HCT116 (cell line): ENCODE measurements around the gene PNMA6E. TPM values are rescaled to one million over a fixed set of nuclear protein-coding genes. Genes with fewer than 3 reads are reported as not detected.

ENCODE experiments used
- ATAC-seq: fragments of 200-7000 bp; cut with Tn5 transposase; 2 replicates; pipeline ENCODE4 v1.9.1; 2020; ENCODE audit warnings: mild to moderate bottlenecking, moderate library complexity
- BruUV-seq: library from RNA; stranded (reverse); fragments of 400-500 nt; replicated peaks from 2 replicates; lab custom pipeline; 2021; lab: Mats Ljungman, UMichigan
- CTCF ChIA-PET: fragments of 300-600 bp; sonication (Branson Sonifier 250); formaldehyde crosslinking; loops from one replicate; lab custom pipeline; 2021; ENCODE audit warnings: antibody characterized with exemption; lab: Charles Lee
- POLR2A ChIA-PET: fragments of 300-600, 350-600 bp; sonication (Branson Sonifier 250); formaldehyde crosslinking; loops from one replicate; lab custom pipeline; 2021; ENCODE audit warnings: antibody characterized with exemption; lab: Charles Lee
- RAD21 ChIA-PET, 2 experiments: fragments of 300-600 bp; sonication (Branson Sonifier 250); formaldehyde crosslinking; loops; one replicate each; lab custom pipeline; 2023; ENCODE audit warnings: low total read pairs in 2 of 2; ENCODE audit not compliant: uncharacterized antibody in 2 of 2, unreplicated experiment in 2 of 2, low non-redundant PET in 1 of 2; lab: Charles Lee
- DNase-seq: peaks from one replicate; pipeline ENCODE4 v3.0.0-alpha.2; 2010; ENCODE audit warnings: low read depth, low spot score
- H2AFZ ChIP-seq: fragments of 200-600 bp; shearing (Covaris generic), sonication (generic); 2 replicates; pipeline ENCODE4 v1.6.1; 2017; ENCODE audit warnings: low read depth, mixed run types, mixed read lengths, antibody characterized with exemption, low read length; ENCODE audit not compliant: poor library complexity, severe bottlenecking
- H3K27ac ChIP-seq: 2 replicates; pipeline ENCODE4 v1.5.1; 2012; ENCODE audit warnings: low read depth, low read length
- H3K27me3 ChIP-seq: fragments of 200-600 bp; sonication (generic); 2 replicates; pipeline ENCODE4 v1.6.1; 2016; ENCODE audit warnings: mixed run types, low read length, mixed read lengths; ENCODE audit not compliant: insufficient read depth
- H3K36me3 ChIP-seq, 2 experiments: fragments of 200-500 bp in 1 of 2; fragments of 200-600 bp in 1 of 2; sonication (Bioruptor generic) in 1 of 2; sonication (generic) in 1 of 2; 2 replicates each; pipeline versions ENCODE4 v1.5.1 to v1.6.1; 2014 to 2016; ENCODE audit warnings: low read length in 2 of 2, inconsistent platforms in 1 of 2, mixed read lengths in 1 of 2, mixed run types in 1 of 2; ENCODE audit not compliant: insufficient read depth in 2 of 2, control insufficient read depth in 1 of 2
- H3K4me1 ChIP-seq, 2 experiments: fragments of 200-600 bp in 1 of 2; sonication (generic) in 1 of 2; 2 replicates each; pipeline versions ENCODE4 v1.5.1 to v1.6.1; 2012 to 2017; ENCODE audit warnings: low read length in 2 of 2, inconsistent platforms in 1 of 2, mild to moderate bottlenecking in 1 of 2, mixed read lengths in 1 of 2, mixed run types in 1 of 2, moderate library complexity in 1 of 2; ENCODE audit not compliant: insufficient read depth in 2 of 2, control insufficient read depth in 1 of 2
- H3K4me2 ChIP-seq: fragments of 200-600 bp; sonication (generic); 2 replicates; pipeline ENCODE4 v1.6.1; 2017; ENCODE audit warnings: mixed run types, low read length, mixed read lengths
- H3K4me3 ChIP-seq, 2 experiments: fragments of 200-600 bp in 1 of 2; sonication (generic) in 1 of 2; replicated peaks in 1 of 2; 2 replicates each; pipeline ENCODE4 v1.5.1; 2011 to 2016; ENCODE audit warnings: low read length in 2 of 2, control low read depth in 1 of 2, low read depth in 1 of 2, mild to moderate bottlenecking in 1 of 2, mixed read lengths in 1 of 2, mixed run types in 1 of 2
- H3K79me2 ChIP-seq: fragments of 200-600 bp; sonication (generic); 2 replicates; pipeline ENCODE4 v1.6.1; 2017; ENCODE audit warnings: mild to moderate bottlenecking, mixed run types, low read length, moderate library complexity, mixed read lengths; ENCODE audit not compliant: insufficient read depth
- H3K9ac ChIP-seq: fragments of 200-600 bp; sonication (generic); 2 replicates; pipeline ENCODE4 v1.6.1; 2016; ENCODE audit warnings: low read length, mixed read lengths
- H3K9me2 ChIP-seq: fragments of 200-600 bp; sonication (generic), shearing (Covaris generic); 2 replicates; pipeline ENCODE4 v1.6.1; 2017; ENCODE audit warnings: mixed run types, mild to moderate bottlenecking, moderate library complexity; ENCODE audit not compliant: insufficient read depth
- H3K9me3 ChIP-seq, 2 experiments: fragments of 200-500 bp in 1 of 2; fragments of 200-600 bp in 1 of 2; sonication (Bioruptor generic) in 1 of 2; sonication (generic) in 1 of 2; 2 replicates each; pipeline ENCODE4 v1.6.1; 2014 to 2017; ENCODE audit warnings: low read length in 2 of 2, mixed read lengths in 2 of 2, inconsistent platforms in 1 of 2, low read depth in 1 of 2, mild to moderate bottlenecking in 1 of 2, mixed run types in 1 of 2, moderate library complexity in 1 of 2; ENCODE audit not compliant: control insufficient read depth in 1 of 2, insufficient read depth in 1 of 2
- H4K20me1 ChIP-seq: fragments of 200-600 bp; sonication (generic), shearing (Covaris generic); 2 replicates; pipeline ENCODE4 v1.6.1; 2017; ENCODE audit warnings: mixed run types, mild to moderate bottlenecking, moderate library complexity; ENCODE audit not compliant: insufficient read depth
- CEBPB ChIP-seq: IDR thresholded peaks from 2 replicates; pipeline ENCODE4 v1.6.1; 2012; ENCODE audit warnings: low read depth
- EGR1 ChIP-seq: IDR thresholded peaks from 2 replicates; pipeline ENCODE4 v1.6.1; 2012; ENCODE audit warnings: low read depth
- ELF1 ChIP-seq: IDR thresholded peaks from 2 replicates; pipeline ENCODE4 v1.6.1; 2012; ENCODE audit warnings: low read depth, borderline replicate concordance
- JUND ChIP-seq: IDR thresholded peaks from 2 replicates; pipeline ENCODE4 v1.6.1; 2012
- RAD21 ChIP-seq: IDR thresholded peaks from 2 replicates; pipeline ENCODE4 v1.6.1; 2012; ENCODE audit warnings: low read depth, mild to moderate bottlenecking
- SIN3A ChIP-seq: IDR thresholded peaks from 2 replicates; pipeline ENCODE4 v1.6.1; 2012; ENCODE audit warnings: low read depth
- SP1 ChIP-seq: IDR thresholded peaks from 2 replicates; pipeline ENCODE4 v1.6.1; 2012; ENCODE audit warnings: low read depth
- SRF ChIP-seq: IDR thresholded peaks from 2 replicates; pipeline ENCODE4 v1.6.1; 2012; ENCODE audit warnings: low read depth
- TCF7L2 ChIP-seq: IDR thresholded peaks from 2 replicates; pipeline ENCODE4 v1.7.0; 2011; ENCODE audit warnings: borderline replicate concordance, inconsistent platforms; ENCODE audit not compliant: insufficient read depth, insufficient read length; ENCODE audit errors: extremely low read depth
- YY1 ChIP-seq: IDR thresholded peaks from 2 replicates; pipeline ENCODE4 v1.6.1; 2011; ENCODE audit warnings: low read length, low read depth, moderate library complexity, mild to moderate bottlenecking; ENCODE audit not compliant: insufficient replicate concordance; ENCODE audit errors: extremely low read depth
- ZBTB33 ChIP-seq: IDR thresholded peaks from 2 replicates; pipeline ENCODE4 v1.6.1; 2011; ENCODE audit warnings: mild to moderate bottlenecking, low read length, moderate library complexity; ENCODE audit not compliant: insufficient replicate concordance; ENCODE audit errors: extremely low read depth
- ZFX ChIP-seq: fragments of 450-650 bp; IDR thresholded peaks from 2 replicates; pipeline ENCODE4 v1.6.1; 2017
- intact Hi-C: fragments of 100-400 bp; cut with micrococcal nuclease; formaldehyde crosslinking; loops from 2 replicates; pipeline ENCODE4 v1.10.0; 2022
- total RNA-seq: library from RNA; stranded (reverse); gene quantifications from one replicate; pipeline ENCODE4 v1.2.1, GENCODE V29; 2021; ENCODE audit not compliant: unreplicated experiment

Gene PNMA6E
- total RNA-seq, 1 experiment from 2014 or later = not detected

GRCh38 chrX:153417637-153418036 lies 16.5 kb upstream of the PNMA6E start:
- Histone ChIP-seq H3K4me2 (no peak overlapping the region), H3K79me2 (no peaks in the 10 kb centered on the region), H3K27me3 (no peaks in the 10 kb centered on the region), H3K36me3 (no peaks in the 10 kb centered on the region), H3K4me1 (no peaks in the 10 kb centered on the region), H2AFZ (no peak overlapping the region), H3K4me3 (no peak overlapping the region), H3K9me2 (no peaks in the 10 kb centered on the region), H3K27ac (no peak overlapping the region), H3K9me3 (no peaks in the 10 kb centered on the region), H3K9ac (no peak overlapping the region), H4K20me1 (no peaks in the 10 kb centered on the region)
- RAD21 ChIA-PET = no interaction called here
- TF ChIP-seq ZFX = no peak
- TF ChIP-seq YY1 = no peak
- TF ChIP-seq CEBPB = no peak
- no peak for TF ChIP-seq ELF1
- TF ChIP-seq TCF7L2 = no peak
- TF ChIP-seq EGR1 = no peak
- no peak for TF ChIP-seq RAD21
- POLR2A ChIA-PET = no interaction called here
- no TSS peak for BruUV-seq
- intact Hi-C loops = no loop called here
- CTCF ChIA-PET = interaction anchor here (1.0 kb wide), 1 partner anchor 251 kb away, joined by 3 read pairs; no protein-coding TSS in a partner anchor
- ATAC-seq = no peak
- DNase-seq = no peak

- no peaks in the 10 kb centered on the region for H3K9me3 ChIP-seq
- POLR2A ChIA-PET = no interaction called here
- H3K36me3 ChIP-seq = no peaks in the 10 kb centered on the region
- no peaks in the 10 kb centered on the region for H3K9me2 ChIP-seq
- H4K20me1 ChIP-seq = no peaks in the 10 kb centered on the region
- no peak overlapping the region for H3K27ac ChIP-seq
- no TSS peak for BruUV-seq
- intact Hi-C loops = no loop called here
- no peaks in the 10 kb centered on the region for H3K79me2 ChIP-seq
- RAD21 ChIA-PET = no interaction called here
- no peak for ATAC-seq
- no peaks in the 10 kb centered on the region for H3K4me1 ChIP-seq
- no peak overlapping the region for H2AFZ ChIP-seq
- no peak for DNase-seq
- TF ChIP-seq SIN3A = no peak
- TF ChIP-seq SP1 = no peak
- TF ChIP-seq SRF = no peak
- TF ChIP-seq ZBTB33 = no peak
- TF ChIP-seq JUND = no peak
- H3K9ac ChIP-seq = no peak overlapping the region
- CTCF ChIA-PET = no interaction called here
- no peaks in the 10 kb centered on the region for H3K27me3 ChIP-seq
- no peak overlapping the region for H3K4me2 ChIP-seq
- no peak overlapping the region for H3K4me3 ChIP-seq
Observed at GRCh38 chrX:153416781-153417450, 15.8 kb upstream of the PNMA6E start.
